NCI-H146 treated with DMSO at 0.1 percent for 48 hours (cell line): ENCODE data around the gene PKM.
A peak's percentile ranks its signal among the peaks of the same experiment; 100 is the strongest.

Source experiments
- DNase-seq: peaks from one replicate; lab custom pipeline; 2025; ENCODE audit not compliant: unreplicated experiment; lab: John Stamatoyannopoulos, UW

PKM gene

GRCh38 chr15:72202302-72202701, 28.7 kb downstream of the PKM start:
- DNase-seq: no peak

GRCh38 chr15:72201391-72201921, 29.5 kb downstream of the PKM start:
- DNase-seq: no peak

GRCh38 chr15:72200395-72201237, 30.4 kb downstream of the PKM start:
- no peak for DNase-seq

- peak; percentile 5 for DNase-seq
These were observed 31.2 kb downstream of the PKM start for GRCh38 chr15:72199721-72200212.

- DNase-seq: no peak
These were observed 31.8 kb downstream of the PKM start for GRCh38 chr15:72199205-72199515.

- peak; percentile 82 for DNase-seq
These were observed 32.4 kb downstream of the PKM start for GRCh38 chr15:72198356-72199204.

- no peak for DNase-seq
These were observed 33.3 kb downstream of the PKM start, which contains the start of gene GRAMD2A for GRCh38 chr15:72197460-72198355. Gene GRAMD2A (minus strand): TSS chr15:72197787.

GRCh38 chr15:72197041-72197459, 33.9 kb downstream of the PKM start:
- no peak for DNase-seq

- DNase-seq: no peak
These were observed 34.5 kb downstream of the PKM start for GRCh38 chr15:72196409-72197040.

- DNase-seq: no peak
These were observed 35.9 kb downstream of the PKM start for GRCh38 chr15:72195101-72195511.

- peak; percentile 74 for DNase-seq
These were observed 37.1 kb downstream of the PKM start for GRCh38 chr15:72193836-72194396.

GRCh38 chr15:72192416-72192815, 38.6 kb downstream of the PKM start:
- DNase-seq: no peak

GRCh38 chr15:72189250-72189902, 41.6 kb downstream of the PKM start:
- DNase-seq: no peak

GRCh38 chr15:72184165-72184811, 46.7 kb downstream of the PKM start:
- DNase-seq: no peak

GRCh38 chr15:72183781-72184164, 47.2 kb downstream of the PKM start:
- no peak for DNase-seq

- no peak for DNase-seq
These were observed 48.3 kb downstream of the PKM start for GRCh38 chr15:72182673-72183072.

GRCh38 chr15:72182244-72182643, 48.7 kb downstream of the PKM start:
- DNase-seq: no peak

- no peak for DNase-seq
These were observed 50.1 kb downstream of the PKM start for GRCh38 chr15:72180761-72181324.
